Breast epithelium (tissue), 3 donors: ENCODE measurements around the gene CTNNA3.

Source experiments
- POLR2A ChIP-seq: fragments of 450-650 bp; IDR thresholded peaks from one replicate; pipeline ENCODE4 v1.6.1; 2016; ENCODE audit warnings: antibody characterized with exemption, mild to moderate bottlenecking, moderate library complexity
- POLR2AphosphoS5 ChIP-seq, 3 donors: sonication (generic); formaldehyde crosslinking; IDR thresholded peaks; one replicate each; pipeline ENCODE4 v1.6.1; 2017; ENCODE audit warnings: antibody characterized with exemption in 3 of 3
- TF ChIP-seq, protein P1 (sequence below), 3 donors: fragments of 450-650 bp; IDR thresholded peaks; one replicate each; pipeline ENCODE4 v1.5.1; 2016 to 2017; ENCODE audit warnings: antibody characterized with exemption in 3 of 3, mild to moderate bottlenecking in 3 of 3, moderate library complexity in 3 of 3

DNA sequence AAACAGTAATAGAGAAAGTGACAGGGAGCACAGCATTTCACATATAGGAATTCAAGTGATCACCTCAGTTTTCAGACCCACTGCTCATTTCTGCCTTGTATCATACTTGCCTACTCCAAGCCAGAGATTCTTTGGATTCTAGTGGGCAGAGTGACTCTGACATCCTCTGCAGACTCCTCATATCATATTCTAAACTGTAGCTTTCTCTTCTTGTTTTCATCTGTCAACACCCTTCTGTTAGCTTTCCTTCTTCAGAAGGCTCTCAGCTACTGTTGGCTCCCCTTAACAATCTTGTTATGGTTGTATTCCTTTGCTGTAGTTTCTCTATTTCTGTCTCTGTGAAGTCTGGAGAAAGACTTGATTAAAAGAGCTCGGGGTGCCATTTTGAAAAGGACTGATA is 120.5 kb downstream of the CTNNA3 start:
- TF ChIP-seq, protein P1, sequence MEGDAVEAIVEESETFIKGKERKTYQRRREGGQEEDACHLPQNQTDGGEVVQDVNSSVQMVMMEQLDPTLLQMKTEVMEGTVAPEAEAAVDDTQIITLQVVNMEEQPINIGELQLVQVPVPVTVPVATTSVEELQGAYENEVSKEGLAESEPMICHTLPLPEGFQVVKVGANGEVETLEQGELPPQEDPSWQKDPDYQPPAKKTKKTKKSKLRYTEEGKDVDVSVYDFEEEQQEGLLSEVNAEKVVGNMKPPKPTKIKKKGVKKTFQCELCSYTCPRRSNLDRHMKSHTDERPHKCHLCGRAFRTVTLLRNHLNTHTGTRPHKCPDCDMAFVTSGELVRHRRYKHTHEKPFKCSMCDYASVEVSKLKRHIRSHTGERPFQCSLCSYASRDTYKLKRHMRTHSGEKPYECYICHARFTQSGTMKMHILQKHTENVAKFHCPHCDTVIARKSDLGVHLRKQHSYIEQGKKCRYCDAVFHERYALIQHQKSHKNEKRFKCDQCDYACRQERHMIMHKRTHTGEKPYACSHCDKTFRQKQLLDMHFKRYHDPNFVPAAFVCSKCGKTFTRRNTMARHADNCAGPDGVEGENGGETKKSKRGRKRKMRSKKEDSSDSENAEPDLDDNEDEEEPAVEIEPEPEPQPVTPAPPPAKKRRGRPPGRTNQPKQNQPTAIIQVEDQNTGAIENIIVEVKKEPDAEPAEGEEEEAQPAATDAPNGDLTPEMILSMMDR (IDR thresholded peaks at IDR 0.05) = no peak
- no peak for TF ChIP-seq POLR2AphosphoS5 (IDR thresholded peaks at IDR 0.05)
- no peak for TF ChIP-seq POLR2A
